SH-SY5Y (cell line): Measurements from ENCODE around the gene SLC13A3.

ENCODE experiments used
- GATA2 ChIP-seq: IDR thresholded peaks from 2 replicates; pipeline ENCODE4 v1.6.1; 2011; ENCODE audit warnings: mild to moderate bottlenecking, low read depth, low read length
- GATA3 ChIP-seq: IDR thresholded peaks from 2 replicates; pipeline ENCODE4 v1.6.1; 2011; ENCODE audit warnings: low read depth, mild to moderate bottlenecking, low read length, moderate library complexity

GRCh38 chr20:46564241-46564957, 86.9 kb downstream of the SLC13A3 start:
- TF ChIP-seq GATA3, result no peak
- TF ChIP-seq GATA2, result no peak
